Fibroblast of villous mesenchyme (primary cell): ENCODE results near the gene ALDH4A1. TPM values are rescaled to one million over a fixed set of nuclear protein-coding genes. Genes with fewer than 3 reads are reported as not detected.

Experiments
- DNase-seq: peaks from one replicate; pipeline ENCODE4 v3.0.0-alpha.2; 2010; ENCODE audit warnings: low read depth
- H3K4me3 ChIP-seq: 2 replicates; pipeline ENCODE4 v1.5.1; 2011; ENCODE audit warnings: low read depth, mild to moderate bottlenecking, low read length
- CTCF ChIP-seq: IDR thresholded peaks from 2 replicates; pipeline ENCODE4 v1.5.1; 2012; ENCODE audit warnings: low read depth, mild to moderate bottlenecking, low read length; ENCODE audit not compliant: insufficient read depth
- total RNA-seq: library from RNA; depleted of rRNA; stranded (reverse); fragments of >200 nt; gene quantifications from 2 replicates; pipeline ENCODE4 v1.2.3, GENCODE V29; 2012

Gene ALDH4A1
- total RNA-seq, 1 donor, result 13.0 TPM

- TF ChIP-seq CTCF, result no peak
- H3K4me3 ChIP-seq, result peak overlapping the region; percentile 17
- peak; percentile 49 for DNase-seq
Measured at GRCh38 chr1:18948913-18949685, 46.7 kb upstream of the ALDH4A1 start.

GRCh38 chr1:18948048-18948912, 45.9 kb upstream of the ALDH4A1 start:
- TF ChIP-seq CTCF, result no peak
- DNase-seq, result peak; percentile 53
- no peak overlapping the region for H3K4me3 ChIP-seq

- no peak for DNase-seq
- H3K4me3 ChIP-seq, result no peak overlapping the region
- TF ChIP-seq CTCF, result no peak
Measured at GRCh38 chr1:18947570-18947969, 45.2 kb upstream of the ALDH4A1 start.

GRCh38 chr1:18946550-18947381, 44.4 kb upstream of the ALDH4A1 start:
- no peak overlapping the region for H3K4me3 ChIP-seq
- no peak for TF ChIP-seq CTCF
- DNase-seq, result no peak

DNA sequence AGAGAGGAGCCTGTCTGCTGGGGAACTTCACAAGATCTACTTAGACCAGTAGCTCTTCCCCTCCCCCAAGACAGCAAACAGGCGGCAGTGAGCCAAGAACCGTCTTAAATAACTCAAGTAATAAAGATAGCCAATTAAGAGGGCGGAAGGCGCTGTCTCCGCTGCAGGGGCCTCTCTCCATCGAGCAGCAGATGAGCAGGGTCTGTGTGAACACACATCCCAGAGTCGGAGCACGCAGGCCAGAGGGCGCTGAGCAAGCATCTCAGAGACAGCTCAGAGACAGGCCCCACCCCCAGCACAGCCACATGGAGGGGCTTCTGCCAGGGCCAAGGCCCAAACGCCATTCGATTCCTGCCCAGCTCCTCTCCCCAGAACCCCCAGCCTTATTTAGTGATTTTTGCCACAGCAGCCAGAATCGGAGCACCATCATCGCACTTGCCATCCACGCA, 43.1 kb upstream of the ALDH4A1 start:
- peak; percentile 96 for DNase-seq
- TF ChIP-seq CTCF, result no peak

DNA sequence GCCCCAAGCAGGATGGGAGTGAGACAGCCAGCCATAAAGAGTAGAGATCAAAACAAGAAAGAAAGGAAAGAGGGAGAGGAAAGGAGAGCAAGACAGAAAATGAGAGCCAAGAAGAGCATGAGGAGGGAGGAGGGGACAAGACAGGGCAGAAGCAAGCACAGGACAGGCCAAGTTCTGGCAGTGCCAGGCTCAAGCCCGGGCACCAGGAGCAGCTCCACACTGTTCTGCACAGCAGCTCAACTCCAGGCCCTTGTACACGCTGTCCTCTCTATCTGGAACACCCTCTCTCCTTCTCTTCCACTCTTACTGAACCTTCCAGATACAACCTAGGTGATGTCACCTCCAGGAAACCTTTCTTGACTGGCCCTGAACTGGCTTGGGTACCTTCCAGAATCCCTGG, 42.5 kb upstream of the ALDH4A1 start:
- H3K4me3 ChIP-seq, result no peak overlapping the region
- no peak for DNase-seq
- TF ChIP-seq CTCF, result no peak

More for the DNA sequence above, 43.1 kb upstream of the ALDH4A1 start:
- no peak overlapping the region for H3K4me3 ChIP-seq
